ENCODE data around the gene RC3H2.
"Not testable (repeated sequence)": the region's sequence is repeated elsewhere in the genome, so short reads cannot be mapped to it uniquely, and the experiment has no call there.

Gene RC3H2

GRCh38 chr9:122867276-122867675 is 37.9 kb downstream of the RC3H2 start:
- H3K9me3 ChIP-seq (ENCODE audit: control insufficient read depth, insufficient read depth, low read depth, low read length); H3K27ac ChIP-seq (ENCODE audit: low read depth, low read length): not testable (repeated sequence)
- peaks cover 58% of the 10 kb centered on the region for H3K36me3 ChIP-seq (ENCODE audit: control insufficient read depth, insufficient read depth, low read length)

GRCh38 chr9:122866079-122866478 is 39.1 kb downstream of the RC3H2 start:
- no peaks in the 10 kb centered on the region for H3K27me3 ChIP-seq (ENCODE audit: control insufficient read depth, insufficient read depth, low read length)
- peaks cover 55% of the 10 kb centered on the region for H3K36me3 ChIP-seq (ENCODE audit: control insufficient read depth, insufficient read depth, low read length)
- H3K27ac ChIP-seq (ENCODE audit: low read depth, low read length) = no peak overlapping the region

More at GRCh38 chr9:122867276-122867675, 37.9 kb downstream of the RC3H2 start:
- H3K4me3 ChIP-seq (ENCODE audit: low read depth, low read length); H3K9ac ChIP-seq (ENCODE audit: low read length); H3K27me3 ChIP-seq (ENCODE audit: control insufficient read depth, insufficient read depth, low read length); H3K4me1 ChIP-seq (ENCODE audit: control insufficient read depth, insufficient read depth, low read length): not testable (repeated sequence)

GRCh38 chr9:122865300-122865699 is 39.9 kb downstream of the RC3H2 start:
- Histone ChIP-seq H3K4me1 (ENCODE audit: control insufficient read depth, insufficient read depth, low read length) (no peaks in the 10 kb centered on the region), H3K27me3 (ENCODE audit: control insufficient read depth, insufficient read depth, low read length) (no peaks in the 10 kb centered on the region), H3K9me3 (ENCODE audit: control insufficient read depth, insufficient read depth, low read depth, low read length) (no peaks in the 10 kb centered on the region), H3K36me3 (ENCODE audit: control insufficient read depth, insufficient read depth, low read length) (peaks cover 54% of the 10 kb centered on the region), H3K4me3 (ENCODE audit: low read depth, low read length) (no peak overlapping the region), H3K27ac (ENCODE audit: low read depth, low read length) (no peak overlapping the region), H3K9ac (ENCODE audit: low read length) (no peak overlapping the region)

More at GRCh38 chr9:122866079-122866478, 39.1 kb downstream of the RC3H2 start:
- Histone ChIP-seq H3K4me3 (ENCODE audit: low read depth, low read length) (no peak overlapping the region), H3K9ac (ENCODE audit: low read length) (no peak overlapping the region), H3K9me3 (ENCODE audit: control insufficient read depth, insufficient read depth, low read depth, low read length) (no peaks in the 10 kb centered on the region), H3K4me1 (ENCODE audit: control insufficient read depth, insufficient read depth, low read length) (no peaks in the 10 kb centered on the region)

- Histone ChIP-seq H3K27me3 (ENCODE audit: control insufficient read depth, insufficient read depth, low read length) (no peaks in the 10 kb centered on the region), H3K4me3 (ENCODE audit: low read depth, low read length) (no peak overlapping the region), H3K36me3 (ENCODE audit: control insufficient read depth, insufficient read depth, low read length) (peaks cover 58% of the 10 kb centered on the region), H3K9ac (ENCODE audit: low read length) (no peak overlapping the region), H3K4me1 (ENCODE audit: control insufficient read depth, insufficient read depth, low read length) (no peaks in the 10 kb centered on the region), H3K9me3 (ENCODE audit: control insufficient read depth, insufficient read depth, low read depth, low read length) (no peaks in the 10 kb centered on the region), H3K27ac (ENCODE audit: low read depth, low read length) (no peak overlapping the region)
Observed at GRCh38 chr9:122863407-122863806, 41.8 kb downstream of the RC3H2 start.

GRCh38 chr9:122860319-122861142 is 44.6 kb downstream of the RC3H2 start:
- H3K9ac ChIP-seq (ENCODE audit: low read length) = no peak overlapping the region
- H3K36me3 ChIP-seq (ENCODE audit: control insufficient read depth, insufficient read depth, low read length) = peaks cover 83% of the 10 kb centered on the region
- no peaks in the 10 kb centered on the region for H3K9me3 ChIP-seq (ENCODE audit: control insufficient read depth, insufficient read depth, low read depth, low read length)
- no peak overlapping the region for H3K4me3 ChIP-seq (ENCODE audit: low read depth, low read length)
- H3K27me3 ChIP-seq (ENCODE audit: control insufficient read depth, insufficient read depth, low read length) = no peaks in the 10 kb centered on the region
- no peak overlapping the region for H3K27ac ChIP-seq (ENCODE audit: low read depth, low read length)
- no peaks in the 10 kb centered on the region for H3K4me1 ChIP-seq (ENCODE audit: control insufficient read depth, insufficient read depth, low read length)

GRCh38 chr9:122857815-122858214 is 47.3 kb downstream of the RC3H2 start:
- no peaks in the 10 kb centered on the region for H3K27me3 ChIP-seq (ENCODE audit: control insufficient read depth, insufficient read depth, low read length)
- no peaks in the 10 kb centered on the region; the same call in 1 of the 2 replicates for H3K9me3 ChIP-seq (ENCODE audit: control insufficient read depth, insufficient read depth, low read depth, low read length)
- no peaks in the 10 kb centered on the region for H3K4me1 ChIP-seq (ENCODE audit: control insufficient read depth, insufficient read depth, low read length)
- peaks cover 85% of the 10 kb centered on the region for H3K36me3 ChIP-seq (ENCODE audit: control insufficient read depth, insufficient read depth, low read length)
- no peak overlapping the region for H3K4me3 ChIP-seq (ENCODE audit: low read depth, low read length)
- H3K9ac ChIP-seq (ENCODE audit: low read length) = no peak overlapping the region
- H3K27ac ChIP-seq (ENCODE audit: low read depth, low read length) = no peak overlapping the region

- not testable (repeated sequence) for H3K4me1 ChIP-seq (ENCODE audit: control insufficient read depth, insufficient read depth, low read length); H3K9me3 ChIP-seq (ENCODE audit: control insufficient read depth, insufficient read depth, low read depth, low read length); H3K27ac ChIP-seq (ENCODE audit: low read depth, low read length); H3K9ac ChIP-seq (ENCODE audit: low read length); H3K4me3 ChIP-seq (ENCODE audit: low read depth, low read length); H3K27me3 ChIP-seq (ENCODE audit: control insufficient read depth, insufficient read depth, low read length)
- peaks cover 82% of the 10 kb centered on the region for H3K36me3 ChIP-seq (ENCODE audit: control insufficient read depth, insufficient read depth, low read length)
Observed at GRCh38 chr9:122852085-122852786, 52.9 kb downstream of the RC3H2 start.

GRCh38 chr9:122848256-122848943 is 56.8 kb downstream of the RC3H2 start:
- no peaks in the 10 kb centered on the region; the same call in 1 of the 2 replicates for H3K9me3 ChIP-seq (ENCODE audit: control insufficient read depth, insufficient read depth, low read depth, low read length)
- H3K36me3 ChIP-seq (ENCODE audit: control insufficient read depth, insufficient read depth, low read length) = peaks cover 59% of the 10 kb centered on the region
- no peaks in the 10 kb centered on the region for H3K27me3 ChIP-seq (ENCODE audit: control insufficient read depth, insufficient read depth, low read length)
- no peak overlapping the region for H3K27ac ChIP-seq (ENCODE audit: low read depth, low read length)
- no peaks in the 10 kb centered on the region for H3K4me1 ChIP-seq (ENCODE audit: control insufficient read depth, insufficient read depth, low read length)
- no peak overlapping the region for H3K9ac ChIP-seq (ENCODE audit: low read length)
- H3K4me3 ChIP-seq (ENCODE audit: low read depth, low read length) = no peak overlapping the region

- peaks cover 54% of the 10 kb centered on the region for H3K36me3 ChIP-seq (ENCODE audit: control insufficient read depth, insufficient read depth, low read length)
- no peak overlapping the region for H3K27ac ChIP-seq (ENCODE audit: low read depth, low read length)
- no peaks in the 10 kb centered on the region for H3K9me3 ChIP-seq (ENCODE audit: control insufficient read depth, insufficient read depth, low read depth, low read length)
- H3K9ac ChIP-seq (ENCODE audit: low read length) = no peak overlapping the region
- no peaks in the 10 kb centered on the region for H3K4me1 ChIP-seq (ENCODE audit: control insufficient read depth, insufficient read depth, low read length)
- H3K27me3 ChIP-seq (ENCODE audit: control insufficient read depth, insufficient read depth, low read length) = no peaks in the 10 kb centered on the region
- no peak overlapping the region for H3K4me3 ChIP-seq (ENCODE audit: low read depth, low read length)
Observed at GRCh38 chr9:122846371-122846940, 58.7 kb downstream of the RC3H2 start.

- no peak overlapping the region for H3K27ac ChIP-seq (ENCODE audit: low read depth, low read length)
- no peak overlapping the region for H3K4me3 ChIP-seq (ENCODE audit: low read depth, low read length)
- peaks cover 42% of the 10 kb centered on the region for H3K36me3 ChIP-seq (ENCODE audit: control insufficient read depth, insufficient read depth, low read length)
- H3K4me1 ChIP-seq (ENCODE audit: control insufficient read depth, insufficient read depth, low read length) = no peaks in the 10 kb centered on the region
- H3K9ac ChIP-seq (ENCODE audit: low read length) = no peak overlapping the region
- H3K27me3 ChIP-seq (ENCODE audit: control insufficient read depth, insufficient read depth, low read length) = no peaks in the 10 kb centered on the region
- no peaks in the 10 kb centered on the region for H3K9me3 ChIP-seq (ENCODE audit: control insufficient read depth, insufficient read depth, low read depth, low read length)
Observed at GRCh38 chr9:122845116-122845515, 60.0 kb downstream of the RC3H2 start.

Measured in HUES6 (cell line).